K562 (cell line): Measurements from ENCODE around the gene KMT2D. TPM values are rescaled to one million over a fixed set of nuclear protein-coding genes. Genes with fewer than 3 reads are reported as not detected.

Experiments used
- ATF3 ChIP-seq, 2 experiments: fragments of 450-650 bp in 1 of 2; sonication (generic) in 1 of 2; formaldehyde crosslinking in 1 of 2; IDR thresholded peaks in 1 of 2; conservative IDR thresholded peaks in 1 of 2; 2 replicates each; pipeline versions ENCODE4 v1.6.1 to v1.8.1; 2016 to 2023; ENCODE audit warnings: mild to moderate bottlenecking in 2 of 2, moderate library complexity in 2 of 2, inconsistent platforms in 1 of 2, missing genetic modification reagents in 1 of 2
- E2F6 ChIP-seq, 2 experiments: IDR thresholded peaks; 2 replicates each; pipeline ENCODE4 v1.6.1; 2011; ENCODE audit warnings: borderline replicate concordance in 1 of 2, control low read depth in 1 of 2, low read depth in 1 of 2, low read length in 1 of 2, mild to moderate bottlenecking in 1 of 2, mixed read lengths in 1 of 2, moderate library complexity in 1 of 2; ENCODE audit not compliant: insufficient read depth in 1 of 2, insufficient read length in 1 of 2, poor library complexity in 1 of 2, severe bottlenecking in 1 of 2; ENCODE audit errors: extremely low read depth in 1 of 2
- HOMEZ ChIP-seq: fragments of 250-450 bp; sonication (Bioruptor Pico); IDR thresholded peaks from 2 replicates; pipeline ENCODE4 v1.4.0; 2020; ENCODE audit warnings: mild to moderate bottlenecking, moderate library complexity
- MAFF ChIP-seq: IDR thresholded peaks from 2 replicates; pipeline ENCODE4 v1.6.1; 2012; ENCODE audit warnings: low read length, improper control_type of control experiment
- PPARD ChIP-seq: fragments of 250-450 bp; sonication (Bioruptor Pico); IDR thresholded peaks from 2 replicates; pipeline ENCODE4 v1.8.0; 2022; ENCODE audit warnings: inconsistent platforms, mild to moderate bottlenecking, moderate library complexity
- PYGO2 ChIP-seq: fragments of 450-650 bp; IDR thresholded peaks from 2 replicates; pipeline ENCODE4 v1.6.1; 2016; ENCODE audit warnings: mild to moderate bottlenecking, missing genetic modification characterization, moderate library complexity, missing compliant biosample characterization
- SAFB ChIP-seq: fragments of 200-400 bp; formaldehyde crosslinking; IDR thresholded peaks from 2 replicates; pipeline ENCODE4 v1.6.1; 2017; ENCODE audit warnings: low read depth, low read length, borderline replicate concordance
- SAFB2 ChIP-seq: fragments of 200-400 bp; formaldehyde crosslinking; IDR thresholded peaks from 2 replicates; pipeline ENCODE4 v1.6.1; 2018; ENCODE audit warnings: borderline replicate concordance, low read length, low read depth, moderate library complexity; ENCODE audit not compliant: severe bottlenecking
- SPI1 ChIP-seq: IDR thresholded peaks from 2 replicates; pipeline ENCODE4 v1.6.1; 2011; ENCODE audit warnings: low read depth, low read length, control low read depth, borderline replicate concordance
- SUPT5H ChIP-seq: fragments of 450-650 bp; IDR thresholded peaks from 2 replicates; pipeline ENCODE4 v1.6.1; 2016
- YBX1 ChIP-seq: fragments of 450-650 bp; IDR thresholded peaks from 2 replicates; pipeline ENCODE4 v1.7.1; 2016; ENCODE audit warnings: mild to moderate bottlenecking
- ZNF143 ChIP-seq: sonication (generic); formaldehyde crosslinking; IDR thresholded peaks from 2 replicates; pipeline ENCODE4 v1.9.0; 2022; ENCODE audit warnings: mild to moderate bottlenecking, missing genetic modification reagents
- ZNF41 ChIP-seq: fragments of 250-450 bp; sonication (Bioruptor Pico); conservative IDR thresholded peaks from 2 replicates; pipeline ENCODE4 v1.4.0; 2020; ENCODE audit warnings: mild to moderate bottlenecking
- ZNF780A ChIP-seq: fragments of 250-450 bp; sonication (Bioruptor Pico); IDR thresholded peaks from 2 replicates; pipeline ENCODE4 v1.5.0; 2021; ENCODE audit warnings: mild to moderate bottlenecking
- polyA plus RNA-seq, 8 experiments: library from polyadenylated mRNA; depleted of rRNA in 4 of 8; stranded (reverse) in 5 of 8; unstranded in 3 of 8; fragments of >200 nt; fragmentation: Nextera tagmentation in 2 of 8; fragmentation: Illumina TruSeq in 1 of 8; extraction: Ambion mirVana in 2 of 8; extraction: Trizol in 1 of 8; gene quantifications; 2 replicates each; pipeline versions ENCODE4 v1.2.1 to v1.2.3, GENCODE V29; 2011 to 2014; ENCODE audit warnings: inconsistent platforms in 1 of 8, missing spikeins in 1 of 8
- total RNA-seq, 7 experiments: library from RNA; depleted of rRNA in 6 of 7; stranded (reverse); fragments of >200 nt in 6 of 7; fragmentation: Illumina TruSeq in 2 of 7; extraction: Trizol in 2 of 7; gene quantifications; 2 replicates each; pipeline versions ENCODE4 v1.2.1 to v1.2.3, GENCODE V29; 2011 to 2021; ENCODE audit warnings: low replicate concordance in 1 of 7
- TF ChIP-seq, protein P1 (sequence below): fragments of 450-650 bp; conservative IDR thresholded peaks from 2 replicates; pipeline ENCODE4 v1.6.1; 2016; ENCODE audit warnings: missing genetic modification characterization, low read depth, mild to moderate bottlenecking, control low read depth, missing compliant biosample characterization
- TF ChIP-seq, protein P2 (sequence below), 2 experiments: fragments of 450-650 bp in 1 of 2; IDR thresholded peaks; 2 replicates each; pipeline ENCODE4 v1.6.1; 2011 to 2017; ENCODE audit warnings: low read depth in 2 of 2, antibody characterized with exemption in 1 of 2, borderline replicate concordance in 1 of 2, low read length in 1 of 2, mild to moderate bottlenecking in 1 of 2, mixed read lengths in 1 of 2; ENCODE audit not compliant: control insufficient read depth in 1 of 2

KMT2D gene
- total and polyA plus RNA-seq, 9 of the 15 experiments (the other 6 are each of a cell fraction or from before 2014, with no cell fraction given): 0.22 to 93.7 (median 13.7) TPM

- TF ChIP-seq ATF3 (IDR thresholded peaks at IDR 0.05): peak; percentile 79
- peak; percentile 59; the same call in 1 of the 2 replicates for TF ChIP-seq ATF3 (CRISPR knock-in tag; conservative IDR thresholded peaks at IDR 0.05)
- 0 out of 2 replicates have a peak, but pooled peaks have one; percentile 45 for TF ChIP-seq PYGO2
- peak; percentile 76 for TF ChIP-seq MAFF
- TF ChIP-seq SAFB2: no peak
- TF ChIP-seq YBX1: no peak
- 0 out of 2 replicates have a peak, but pooled peaks have one; percentile 1 for TF ChIP-seq SPI1
- peak; percentile 74 for TF ChIP-seq ZNF143 (CRISPR knock-in tag)
- TF ChIP-seq ZNF780A (CRISPR knock-in tag): no peak
- TF ChIP-seq PPARD: no peak
- peak; percentile 81 for TF ChIP-seq SUPT5H
- TF ChIP-seq, protein P1, sequence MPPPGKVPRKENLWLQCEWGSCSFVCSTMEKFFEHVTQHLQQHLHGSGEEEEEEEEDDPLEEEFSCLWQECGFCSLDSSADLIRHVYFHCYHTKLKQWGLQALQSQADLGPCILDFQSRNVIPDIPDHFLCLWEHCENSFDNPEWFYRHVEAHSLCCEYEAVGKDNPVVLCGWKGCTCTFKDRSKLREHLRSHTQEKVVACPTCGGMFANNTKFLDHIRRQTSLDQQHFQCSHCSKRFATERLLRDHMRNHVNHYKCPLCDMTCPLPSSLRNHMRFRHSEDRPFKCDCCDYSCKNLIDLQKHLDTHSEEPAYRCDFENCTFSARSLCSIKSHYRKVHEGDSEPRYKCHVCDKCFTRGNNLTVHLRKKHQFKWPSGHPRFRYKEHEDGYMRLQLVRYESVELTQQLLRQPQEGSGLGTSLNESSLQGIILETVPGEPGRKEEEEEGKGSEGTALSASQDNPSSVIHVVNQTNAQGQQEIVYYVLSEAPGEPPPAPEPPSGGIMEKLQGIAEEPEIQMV: no peak
- TF ChIP-seq HOMEZ: 0 out of 2 replicates have a peak, but pooled peaks have one; percentile 32
- no peak; the same call in 1 of the 2 replicates for TF ChIP-seq ZNF41
- TF ChIP-seq, protein P2, sequence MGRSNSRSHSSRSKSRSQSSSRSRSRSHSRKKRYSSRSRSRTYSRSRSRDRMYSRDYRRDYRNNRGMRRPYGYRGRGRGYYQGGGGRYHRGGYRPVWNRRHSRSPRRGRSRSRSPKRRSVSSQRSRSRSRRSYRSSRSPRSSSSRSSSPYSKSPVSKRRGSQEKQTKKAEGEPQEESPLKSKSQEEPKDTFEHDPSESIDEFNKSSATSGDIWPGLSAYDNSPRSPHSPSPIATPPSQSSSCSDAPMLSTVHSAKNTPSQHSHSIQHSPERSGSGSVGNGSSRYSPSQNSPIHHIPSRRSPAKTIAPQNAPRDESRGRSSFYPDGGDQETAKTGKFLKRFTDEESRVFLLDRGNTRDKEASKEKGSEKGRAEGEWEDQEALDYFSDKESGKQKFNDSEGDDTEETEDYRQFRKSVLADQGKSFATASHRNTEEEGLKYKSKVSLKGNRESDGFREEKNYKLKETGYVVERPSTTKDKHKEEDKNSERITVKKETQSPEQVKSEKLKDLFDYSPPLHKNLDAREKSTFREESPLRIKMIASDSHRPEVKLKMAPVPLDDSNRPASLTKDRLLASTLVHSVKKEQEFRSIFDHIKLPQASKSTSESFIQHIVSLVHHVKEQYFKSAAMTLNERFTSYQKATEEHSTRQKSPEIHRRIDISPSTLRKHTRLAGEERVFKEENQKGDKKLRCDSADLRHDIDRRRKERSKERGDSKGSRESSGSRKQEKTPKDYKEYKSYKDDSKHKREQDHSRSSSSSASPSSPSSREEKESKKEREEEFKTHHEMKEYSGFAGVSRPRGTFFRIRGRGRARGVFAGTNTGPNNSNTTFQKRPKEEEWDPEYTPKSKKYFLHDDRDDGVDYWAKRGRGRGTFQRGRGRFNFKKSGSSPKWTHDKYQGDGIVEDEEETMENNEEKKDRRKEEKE (IDR thresholded peaks at IDR 0.05; ENCODE audit: borderline replicate concordance in 1 of 2, control insufficient read depth in 1 of 2, low read depth in 2 of 2, low read length in 1 of 2): no peak
- TF ChIP-seq E2F6 (IDR thresholded peaks at IDR 0.05; ENCODE audit: borderline replicate concordance in 1 of 2, extremely low read depth in 1 of 2, insufficient read depth in 1 of 2, insufficient read length in 1 of 2, low read depth in 1 of 2, low read length in 1 of 2, poor library complexity in 1 of 2, severe bottlenecking in 1 of 2): peak; percentile 73 to 81
- TF ChIP-seq SAFB: peak; percentile 29; the same call in 1 of the 2 replicates
Observed at GRCh38 chr12:49060237-49061156, at the start of gene KMT2D (continued).
